ENCODE measurements around the gene TAF9B. TPM values are rescaled to one million over a fixed set of nuclear protein-coding genes. Genes with fewer than 3 reads are reported as not detected.

Gene TAF9B
- polyA plus RNA-seq, 1 of the 3 experiments (the other 2 are of a cell fraction), result 11.6 TPM

DNA sequence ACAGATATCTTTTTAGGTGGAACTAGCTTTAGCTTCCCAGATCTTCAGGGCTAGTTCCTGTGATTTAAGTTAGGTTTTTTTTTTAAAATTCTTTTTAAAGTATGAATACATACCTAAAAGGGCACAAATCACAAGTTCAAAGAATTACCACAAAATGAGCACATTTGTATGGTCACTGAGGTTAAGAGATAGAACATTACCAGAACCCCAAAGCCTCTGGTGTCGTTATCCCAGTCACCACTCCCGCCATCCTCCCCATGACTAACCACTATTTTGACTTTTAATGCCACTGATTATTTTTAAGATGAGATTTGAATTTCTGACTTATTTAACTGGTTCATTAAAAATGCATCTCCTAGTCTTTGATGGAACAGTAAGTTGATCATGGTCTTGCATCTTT is 30.0 kb downstream of the TAF9B start:
- WGBS (ENCODE audit: low lambda C conversion rate), result 38% methylated on average over 2 of the region's 2 CpGs
- Histone ChIP-seq H3K9ac (no peak overlapping the region), H3K4me1 (ENCODE audit: control insufficient read depth in 1 of 2, insufficient read depth in 2 of 2, low read depth in 1 of 2, low read length in 1 of 2) (peaks cover 6 to 10% of the 10 kb centered on the region in 2 experiments; a peak in 2 of 4 replicates), H3K4me3 (ENCODE audit: low read depth in 2 of 2, low read length in 1 of 2) (no peak overlapping the region), H3K27ac (ENCODE audit: low read depth in 2 of 2, low read length in 1 of 2) (no peak overlapping the region), H3K79me2 (ENCODE audit: insufficient read depth) (peaks cover 100% of the 10 kb centered on the region), H3K27me3 (ENCODE audit: insufficient read depth) (no peaks in the 10 kb centered on the region), H3K4me2 (no peak overlapping the region), H3F3A (replicated peaks; ENCODE audit: insufficient read depth) (no peaks in the 10 kb centered on the region), H4K20me1 (ENCODE audit: insufficient read depth) (peaks cover 80% of the 10 kb centered on the region), H3K9me2 (no peaks in the 10 kb centered on the region), H2AFZ (ENCODE audit: low read depth) (no peak overlapping the region), H3K36me3 (replicated peaks in 1 of 2; ENCODE audit: control insufficient read depth in 1 of 2, insufficient read depth in 2 of 2, low read length in 1 of 2) (peaks cover 28 to 31% of the 10 kb centered on the region in 2 experiments), H3K9me3 (no peaks in the 10 kb centered on the region)
- DNase-seq, result no peak
- CTCF ChIA-PET, result no interaction called here
- POLR2A ChIA-PET, result no interaction called here
- TF ChIP-seq CHD2 (IDR thresholded peaks at IDR 0.05; ENCODE audit: low read length, partially characterized antibody), result no peak
- TF ChIP-seq, protein P1, sequence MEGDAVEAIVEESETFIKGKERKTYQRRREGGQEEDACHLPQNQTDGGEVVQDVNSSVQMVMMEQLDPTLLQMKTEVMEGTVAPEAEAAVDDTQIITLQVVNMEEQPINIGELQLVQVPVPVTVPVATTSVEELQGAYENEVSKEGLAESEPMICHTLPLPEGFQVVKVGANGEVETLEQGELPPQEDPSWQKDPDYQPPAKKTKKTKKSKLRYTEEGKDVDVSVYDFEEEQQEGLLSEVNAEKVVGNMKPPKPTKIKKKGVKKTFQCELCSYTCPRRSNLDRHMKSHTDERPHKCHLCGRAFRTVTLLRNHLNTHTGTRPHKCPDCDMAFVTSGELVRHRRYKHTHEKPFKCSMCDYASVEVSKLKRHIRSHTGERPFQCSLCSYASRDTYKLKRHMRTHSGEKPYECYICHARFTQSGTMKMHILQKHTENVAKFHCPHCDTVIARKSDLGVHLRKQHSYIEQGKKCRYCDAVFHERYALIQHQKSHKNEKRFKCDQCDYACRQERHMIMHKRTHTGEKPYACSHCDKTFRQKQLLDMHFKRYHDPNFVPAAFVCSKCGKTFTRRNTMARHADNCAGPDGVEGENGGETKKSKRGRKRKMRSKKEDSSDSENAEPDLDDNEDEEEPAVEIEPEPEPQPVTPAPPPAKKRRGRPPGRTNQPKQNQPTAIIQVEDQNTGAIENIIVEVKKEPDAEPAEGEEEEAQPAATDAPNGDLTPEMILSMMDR (IDR thresholded peaks at IDR 0.05), result no peak
- TF ChIP-seq, protein P2, sequence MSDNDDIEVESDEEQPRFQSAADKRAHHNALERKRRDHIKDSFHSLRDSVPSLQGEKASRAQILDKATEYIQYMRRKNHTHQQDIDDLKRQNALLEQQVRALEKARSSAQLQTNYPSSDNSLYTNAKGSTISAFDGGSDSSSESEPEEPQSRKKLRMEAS (IDR thresholded peaks at IDR 0.05; ENCODE audit: low read depth), result no peak
- no peak for TF ChIP-seq NRF1 (IDR thresholded peaks at IDR 0.05; ENCODE audit: low read depth, low read length)
- TF ChIP-seq EP300 (IDR thresholded peaks at IDR 0.05; ENCODE audit: borderline replicate concordance in 1 of 2, low read depth in 1 of 2, low read length in 1 of 2), result no peak
- TF ChIP-seq TEAD4 (IDR thresholded peaks at IDR 0.05; ENCODE audit: borderline replicate concordance, insufficient read depth), result no peak
- TF ChIP-seq YY1 (IDR thresholded peaks at IDR 0.05; ENCODE audit: low read depth), result no peak
- TF ChIP-seq, protein P3, sequence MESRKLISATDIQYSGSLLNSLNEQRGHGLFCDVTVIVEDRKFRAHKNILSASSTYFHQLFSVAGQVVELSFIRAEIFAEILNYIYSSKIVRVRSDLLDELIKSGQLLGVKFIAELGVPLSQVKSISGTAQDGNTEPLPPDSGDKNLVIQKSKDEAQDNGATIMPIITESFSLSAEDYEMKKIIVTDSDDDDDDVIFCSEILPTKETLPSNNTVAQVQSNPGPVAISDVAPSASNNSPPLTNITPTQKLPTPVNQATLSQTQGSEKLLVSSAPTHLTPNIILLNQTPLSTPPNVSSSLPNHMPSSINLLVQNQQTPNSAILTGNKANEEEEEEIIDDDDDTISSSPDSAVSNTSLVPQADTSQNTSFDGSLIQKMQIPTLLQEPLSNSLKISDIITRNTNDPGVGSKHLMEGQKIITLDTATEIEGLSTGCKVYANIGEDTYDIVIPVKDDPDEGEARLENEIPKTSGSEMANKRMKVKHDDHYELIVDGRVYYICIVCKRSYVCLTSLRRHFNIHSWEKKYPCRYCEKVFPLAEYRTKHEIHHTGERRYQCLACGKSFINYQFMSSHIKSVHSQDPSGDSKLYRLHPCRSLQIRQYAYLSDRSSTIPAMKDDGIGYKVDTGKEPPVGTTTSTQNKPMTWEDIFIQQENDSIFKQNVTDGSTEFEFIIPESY (IDR thresholded peaks at IDR 0.05; ENCODE audit: borderline replicate concordance, low read depth), result no peak
- TF ChIP-seq, protein P4, sequence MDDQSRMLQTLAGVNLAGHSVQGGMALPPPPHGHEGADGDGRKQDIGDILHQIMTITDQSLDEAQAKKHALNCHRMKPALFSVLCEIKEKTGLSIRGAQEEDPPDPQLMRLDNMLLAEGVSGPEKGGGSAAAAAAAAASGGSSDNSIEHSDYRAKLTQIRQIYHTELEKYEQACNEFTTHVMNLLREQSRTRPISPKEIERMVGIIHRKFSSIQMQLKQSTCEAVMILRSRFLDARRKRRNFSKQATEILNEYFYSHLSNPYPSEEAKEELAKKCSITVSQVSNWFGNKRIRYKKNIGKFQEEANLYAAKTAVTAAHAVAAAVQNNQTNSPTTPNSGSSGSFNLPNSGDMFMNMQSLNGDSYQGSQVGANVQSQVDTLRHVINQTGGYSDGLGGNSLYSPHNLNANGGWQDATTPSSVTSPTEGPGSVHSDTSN (IDR thresholded peaks at IDR 0.05), result no peak
- TF ChIP-seq FOXJ3 (CRISPR knock-in tag; IDR thresholded peaks at IDR 0.05), result no peak
- TF ChIP-seq, protein P5, sequence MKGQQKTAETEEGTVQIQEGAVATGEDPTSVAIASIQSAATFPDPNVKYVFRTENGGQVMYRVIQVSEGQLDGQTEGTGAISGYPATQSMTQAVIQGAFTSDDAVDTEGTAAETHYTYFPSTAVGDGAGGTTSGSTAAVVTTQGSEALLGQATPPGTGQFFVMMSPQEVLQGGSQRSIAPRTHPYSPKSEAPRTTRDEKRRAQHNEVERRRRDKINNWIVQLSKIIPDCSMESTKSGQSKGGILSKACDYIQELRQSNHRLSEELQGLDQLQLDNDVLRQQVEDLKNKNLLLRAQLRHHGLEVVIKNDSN (IDR thresholded peaks at IDR 0.05; ENCODE audit: borderline replicate concordance, low read depth), result no peak

Data from SK-N-SH (cell line).